ENCODE data around the gene SC5D.

DNA sequence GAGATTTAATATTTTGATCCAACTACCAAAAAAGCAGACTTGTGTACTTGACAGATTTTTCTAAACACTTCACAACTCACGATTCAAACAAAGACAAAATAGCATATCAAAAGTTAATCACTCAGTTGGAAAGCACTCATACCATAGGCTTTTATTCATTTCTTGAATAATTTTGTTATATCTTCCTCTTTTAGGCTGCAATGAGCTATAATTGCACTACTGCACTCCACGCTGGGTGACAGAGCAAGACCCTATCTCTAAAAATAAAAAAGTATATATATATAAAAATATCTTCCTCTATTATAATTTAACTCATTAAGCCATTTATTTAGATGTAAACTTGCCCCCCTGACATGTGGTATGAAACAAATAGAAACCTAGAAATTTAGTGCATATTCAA, 19.9 kb downstream of the SC5D start:
- TF ChIP-seq, protein P1, sequence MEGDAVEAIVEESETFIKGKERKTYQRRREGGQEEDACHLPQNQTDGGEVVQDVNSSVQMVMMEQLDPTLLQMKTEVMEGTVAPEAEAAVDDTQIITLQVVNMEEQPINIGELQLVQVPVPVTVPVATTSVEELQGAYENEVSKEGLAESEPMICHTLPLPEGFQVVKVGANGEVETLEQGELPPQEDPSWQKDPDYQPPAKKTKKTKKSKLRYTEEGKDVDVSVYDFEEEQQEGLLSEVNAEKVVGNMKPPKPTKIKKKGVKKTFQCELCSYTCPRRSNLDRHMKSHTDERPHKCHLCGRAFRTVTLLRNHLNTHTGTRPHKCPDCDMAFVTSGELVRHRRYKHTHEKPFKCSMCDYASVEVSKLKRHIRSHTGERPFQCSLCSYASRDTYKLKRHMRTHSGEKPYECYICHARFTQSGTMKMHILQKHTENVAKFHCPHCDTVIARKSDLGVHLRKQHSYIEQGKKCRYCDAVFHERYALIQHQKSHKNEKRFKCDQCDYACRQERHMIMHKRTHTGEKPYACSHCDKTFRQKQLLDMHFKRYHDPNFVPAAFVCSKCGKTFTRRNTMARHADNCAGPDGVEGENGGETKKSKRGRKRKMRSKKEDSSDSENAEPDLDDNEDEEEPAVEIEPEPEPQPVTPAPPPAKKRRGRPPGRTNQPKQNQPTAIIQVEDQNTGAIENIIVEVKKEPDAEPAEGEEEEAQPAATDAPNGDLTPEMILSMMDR (IDR thresholded peaks at IDR 0.05), result no peak
- TF ChIP-seq POLR2A (IDR thresholded peaks at IDR 0.05), result no peak
